ENCODE data around the gene PLA2G4F. TPM values are rescaled to one million over a fixed set of nuclear protein-coding genes. Genes with fewer than 3 reads are reported as not detected.

Gene PLA2G4F, protein sequence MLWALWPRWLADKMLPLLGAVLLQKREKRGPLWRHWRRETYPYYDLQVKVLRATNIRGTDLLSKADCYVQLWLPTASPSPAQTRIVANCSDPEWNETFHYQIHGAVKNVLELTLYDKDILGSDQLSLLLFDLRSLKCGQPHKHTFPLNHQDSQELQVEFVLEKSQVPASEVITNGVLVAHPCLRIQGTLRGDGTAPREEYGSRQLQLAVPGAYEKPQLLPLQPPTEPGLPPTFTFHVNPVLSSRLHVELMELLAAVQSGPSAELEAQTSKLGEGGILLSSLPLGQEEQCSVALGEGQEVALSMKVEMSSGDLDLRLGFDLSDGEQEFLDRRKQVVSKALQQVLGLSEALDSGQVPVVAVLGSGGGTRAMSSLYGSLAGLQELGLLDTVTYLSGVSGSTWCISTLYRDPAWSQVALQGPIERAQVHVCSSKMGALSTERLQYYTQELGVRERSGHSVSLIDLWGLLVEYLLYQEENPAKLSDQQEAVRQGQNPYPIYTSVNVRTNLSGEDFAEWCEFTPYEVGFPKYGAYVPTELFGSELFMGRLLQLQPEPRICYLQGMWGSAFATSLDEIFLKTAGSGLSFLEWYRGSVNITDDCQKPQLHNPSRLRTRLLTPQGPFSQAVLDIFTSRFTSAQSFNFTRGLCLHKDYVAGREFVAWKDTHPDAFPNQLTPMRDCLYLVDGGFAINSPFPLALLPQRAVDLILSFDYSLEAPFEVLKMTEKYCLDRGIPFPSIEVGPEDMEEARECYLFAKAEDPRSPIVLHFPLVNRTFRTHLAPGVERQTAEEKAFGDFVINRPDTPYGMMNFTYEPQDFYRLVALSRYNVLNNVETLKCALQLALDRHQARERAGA
- not detected for total RNA-seq

DNA sequence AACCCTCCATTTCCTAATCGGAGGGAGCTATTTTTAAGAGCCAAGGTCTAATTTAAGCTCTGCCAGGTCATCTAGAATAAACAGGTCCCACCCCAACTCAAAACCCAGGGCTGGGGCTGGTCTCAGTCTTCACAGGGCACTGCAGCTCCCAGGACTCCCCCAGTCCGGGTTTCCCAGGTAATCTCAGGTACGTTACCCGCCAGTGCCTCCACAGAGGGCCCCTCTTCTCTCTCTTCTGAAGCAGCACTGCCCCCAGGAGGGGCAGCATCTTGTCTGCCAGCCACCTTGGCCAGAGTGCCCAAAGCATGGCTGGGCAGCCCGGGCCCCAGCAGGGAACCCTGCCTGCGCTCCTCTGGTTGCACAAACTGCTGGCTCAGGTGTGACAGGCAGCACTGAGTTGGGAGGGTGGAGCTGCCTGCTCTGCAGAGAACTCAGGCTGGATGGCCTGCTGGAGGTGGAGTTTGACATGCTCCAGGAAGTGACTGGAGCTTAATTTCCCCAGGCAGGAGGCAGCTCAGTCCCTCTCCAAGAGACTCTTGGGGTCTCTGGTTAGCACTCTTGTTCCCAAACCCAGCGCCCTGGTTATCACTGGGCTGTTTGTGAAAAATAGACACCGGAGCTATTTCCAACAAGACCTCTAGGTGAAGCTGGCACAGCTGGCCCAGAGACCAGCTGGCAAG is at the start of gene PLA2G4F:
Gene PLA2G4F (minus strand): TSS at position 394 of the 680 bp plus-strand sequence. CDS start 87 bp downstream, at position 307.
- no peak for DNase-seq

DNA sequence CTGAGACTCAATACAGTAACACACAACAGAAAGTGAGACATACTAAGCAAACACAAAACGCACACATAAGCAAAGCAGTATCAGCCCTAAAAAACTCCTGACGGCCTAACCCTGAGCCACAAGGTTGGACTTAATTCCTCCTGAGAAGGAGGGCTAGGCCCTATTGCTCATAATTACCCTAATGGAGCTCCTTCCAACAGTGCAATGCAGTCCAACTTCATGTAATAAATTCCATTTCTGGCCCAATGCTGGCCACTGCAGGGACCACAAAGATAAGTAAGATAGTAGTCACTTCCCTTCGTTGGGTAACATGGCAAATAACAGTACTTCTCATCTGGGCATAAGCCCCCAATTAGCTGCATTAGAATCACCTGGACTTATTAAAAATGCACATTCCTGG is 47.5 kb upstream of the PLA2G4F start:
- DNase-seq: no peak

DNA sequence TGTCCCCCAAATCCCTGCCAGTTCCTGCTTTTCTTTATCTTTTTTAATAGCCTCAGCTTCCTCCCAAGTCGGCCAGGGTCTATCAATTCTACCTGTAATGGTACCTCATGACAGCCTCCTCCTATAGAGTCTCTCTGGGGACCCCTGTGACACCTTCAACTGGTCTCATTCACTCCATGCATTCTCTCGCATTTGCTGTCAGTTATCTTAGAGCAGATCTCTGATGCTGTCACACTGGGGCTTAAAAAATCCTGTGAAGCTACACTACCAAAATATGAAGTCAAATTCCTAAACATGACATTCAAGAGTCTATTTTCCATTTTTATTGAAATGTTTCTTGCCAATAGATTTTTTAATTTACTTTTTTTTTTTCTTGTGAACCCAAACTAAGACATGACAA is 46.2 kb upstream of the PLA2G4F start:
- no peak for DNase-seq

DNA sequence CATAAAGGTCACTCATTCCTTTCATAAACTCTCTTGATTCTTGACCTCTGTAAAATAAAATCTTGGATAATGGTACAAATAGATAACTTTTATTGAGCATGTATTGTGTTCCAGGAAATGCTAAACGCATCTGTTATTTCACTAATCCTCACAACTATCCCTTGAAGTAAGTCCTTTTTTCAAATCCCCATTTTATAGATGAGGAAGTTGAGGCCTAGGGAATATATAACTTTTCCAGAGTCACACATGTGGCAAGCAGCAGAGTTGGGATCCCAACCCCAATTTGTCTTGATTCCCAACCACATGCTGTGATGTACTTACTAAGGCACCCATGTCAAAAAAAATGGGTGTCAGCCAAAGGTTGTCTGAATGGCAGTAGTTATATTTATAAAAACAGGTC is 45.4 kb upstream of the PLA2G4F start:
- DNase-seq: no peak

DNA sequence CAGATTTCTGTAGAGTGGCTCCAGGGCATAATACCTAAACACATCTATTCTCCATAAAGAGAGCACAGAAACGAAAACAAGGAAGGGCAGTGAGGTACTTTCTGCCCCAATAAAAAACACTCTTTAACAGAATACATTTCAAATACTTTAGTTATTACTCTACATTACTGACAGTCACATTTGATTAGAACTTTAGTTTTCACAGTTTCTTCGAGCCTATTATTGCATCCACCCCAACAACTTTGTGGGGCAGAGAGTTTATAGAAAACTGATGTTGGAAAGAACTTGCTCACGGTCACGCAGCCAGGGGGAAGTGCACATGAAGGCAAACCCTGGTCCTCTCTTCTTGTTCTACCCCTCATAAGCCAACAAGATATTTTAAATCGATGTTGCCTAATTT is 42.7 kb upstream of the PLA2G4F start:
- no peak for DNase-seq

DNA sequence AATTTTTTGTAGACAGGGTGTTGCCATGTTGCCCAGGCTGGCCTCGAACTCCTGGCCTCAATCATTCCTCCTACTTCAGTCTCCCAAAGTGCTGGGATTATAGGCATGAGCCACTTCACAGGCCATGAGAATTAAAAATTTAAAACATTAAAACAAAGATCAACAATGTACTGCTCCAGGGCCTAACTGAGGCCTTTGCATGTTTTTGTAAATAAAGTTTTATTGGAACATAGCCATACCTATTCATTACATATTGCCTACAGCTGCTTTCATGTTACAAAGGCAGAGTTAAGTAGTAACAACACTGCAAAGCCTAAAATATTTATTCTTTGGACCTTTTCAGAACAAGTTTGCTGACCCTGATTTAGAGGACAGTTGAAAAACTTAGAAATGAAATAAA is 42.1 kb upstream of the PLA2G4F start:
- no peak for DNase-seq

DNA sequence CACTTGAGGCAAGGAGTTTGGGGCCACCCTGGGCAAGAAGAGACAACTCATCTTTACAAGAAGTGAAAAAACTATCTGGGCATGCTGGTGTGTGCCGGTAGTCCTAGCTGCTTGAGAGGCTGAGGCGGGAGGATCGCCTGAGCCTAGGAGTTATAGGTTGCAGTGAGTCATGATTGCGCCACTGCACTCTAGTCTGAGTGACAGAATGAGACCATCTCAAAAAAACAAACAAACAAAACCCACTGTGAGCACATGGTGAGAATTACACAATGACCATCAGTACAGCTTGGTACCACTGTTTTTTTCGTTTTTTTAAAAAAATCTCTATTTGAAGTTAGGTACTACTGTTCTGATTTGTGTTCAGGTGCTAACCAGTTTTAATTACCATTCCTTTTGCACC is 38.1 kb upstream of the PLA2G4F start:
- no peak for DNase-seq

DNA sequence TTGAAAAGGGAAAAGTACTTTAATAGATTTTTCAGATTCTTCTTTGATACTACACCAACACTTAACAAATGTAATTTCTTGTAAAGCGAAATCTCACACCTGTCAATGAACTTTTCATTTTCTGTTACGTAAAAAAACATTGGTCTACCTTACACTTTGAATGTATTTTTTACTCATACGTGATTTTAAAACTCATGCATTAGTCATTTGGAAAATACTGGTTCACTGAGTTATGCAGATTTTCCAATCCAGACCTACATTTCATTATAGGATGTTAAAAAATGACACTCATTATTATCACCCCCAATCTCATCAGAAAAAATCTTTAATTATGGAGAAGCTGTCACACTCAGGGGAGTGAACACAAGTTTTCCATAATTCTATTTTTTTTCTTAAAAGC is 36.9 kb upstream of the PLA2G4F start:
- DNase-seq: no peak

DNA sequence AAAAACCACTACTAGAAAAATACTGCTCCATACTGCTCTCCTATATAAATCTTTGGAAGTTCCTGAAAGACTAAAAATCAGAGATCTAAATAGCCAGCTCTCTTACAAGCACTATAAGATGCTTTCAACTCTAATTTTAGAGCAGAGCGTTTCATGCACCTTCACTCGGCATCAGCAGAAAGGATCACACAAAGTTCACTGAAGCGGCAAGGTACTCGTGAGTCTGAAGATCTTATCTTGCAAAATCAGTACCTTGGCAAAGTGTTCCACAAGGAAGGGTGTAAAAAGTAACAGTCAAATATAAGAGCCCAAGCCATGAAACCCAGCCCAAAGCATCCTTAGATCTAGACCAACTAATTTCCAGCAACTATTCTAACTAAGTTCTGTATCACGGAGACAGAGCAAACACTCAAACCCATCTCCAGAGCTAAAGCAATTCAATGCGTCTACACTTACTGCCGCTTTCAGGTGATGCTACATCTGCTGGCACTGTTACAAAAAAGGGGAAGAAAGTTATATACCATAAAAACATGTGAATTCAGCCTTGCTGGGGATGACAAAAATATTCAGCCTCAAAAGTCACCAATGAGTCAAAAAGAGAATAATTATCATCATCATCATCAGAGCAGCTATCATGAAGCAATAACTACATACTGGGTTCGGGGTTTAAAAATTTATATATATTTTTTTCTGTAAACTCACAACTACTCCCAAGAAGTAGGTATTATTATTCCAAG is 35.3 kb upstream of the PLA2G4F start:
- DNase-seq: no peak

DNA sequence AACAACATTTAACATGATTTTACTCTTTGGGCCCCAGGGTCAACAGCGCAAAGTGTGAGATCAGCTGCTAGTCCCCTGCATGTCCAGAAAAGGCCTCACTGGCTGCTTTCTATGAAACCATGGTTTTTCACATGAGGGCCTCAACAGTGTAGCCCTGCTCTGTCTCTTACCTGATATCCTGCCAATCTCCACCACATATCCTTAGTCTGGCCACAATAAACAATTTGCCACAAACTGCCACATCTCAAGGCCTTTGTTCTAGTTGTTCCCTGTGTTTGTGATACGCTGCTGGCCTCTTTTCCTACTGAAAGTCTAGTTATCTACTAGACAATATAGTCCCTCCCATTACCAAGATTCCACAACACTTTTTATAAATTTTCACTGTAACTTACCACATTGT is 33.9 kb upstream of the PLA2G4F start:
- no peak for DNase-seq

DNA sequence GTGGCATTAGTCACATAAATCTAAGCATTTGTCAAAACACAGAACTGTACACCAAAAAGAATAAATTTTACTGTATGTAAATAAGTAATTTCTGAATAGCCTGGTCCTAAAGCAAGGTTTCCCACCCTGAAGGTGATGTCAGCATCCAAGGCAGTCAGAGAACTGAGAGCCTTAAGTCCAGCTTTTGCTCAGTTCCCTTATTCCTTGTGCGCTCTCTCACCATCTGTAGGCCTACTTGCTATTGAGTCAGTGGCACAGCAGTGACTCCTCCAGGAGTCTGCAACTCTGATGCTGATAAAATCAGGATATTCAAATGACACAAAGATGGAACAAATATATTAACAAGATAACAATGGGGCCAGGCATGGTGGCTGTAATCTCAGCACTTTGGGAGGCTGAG is 29.4 kb upstream of the PLA2G4F start:
- DNase-seq: no peak

DNA sequence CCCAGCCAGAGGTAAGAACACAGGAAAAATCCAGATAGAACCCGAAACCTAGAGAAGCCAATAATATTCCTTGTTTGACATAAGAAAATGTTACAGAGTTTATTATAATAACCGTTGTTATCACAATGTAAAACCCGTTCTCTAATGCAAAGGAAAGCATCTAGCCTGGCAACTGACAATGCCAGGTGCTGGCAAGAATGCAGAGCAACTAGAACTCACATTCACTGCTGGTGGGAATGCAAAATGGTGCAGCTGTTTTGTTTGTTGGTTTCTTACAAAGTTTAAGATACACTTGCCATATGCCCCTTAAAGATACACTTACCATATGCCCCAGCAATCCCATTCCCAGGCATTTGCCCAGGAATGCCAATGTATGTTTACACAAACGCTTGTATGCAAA is 28.3 kb upstream of the PLA2G4F start:
- no peak for DNase-seq

DNA sequence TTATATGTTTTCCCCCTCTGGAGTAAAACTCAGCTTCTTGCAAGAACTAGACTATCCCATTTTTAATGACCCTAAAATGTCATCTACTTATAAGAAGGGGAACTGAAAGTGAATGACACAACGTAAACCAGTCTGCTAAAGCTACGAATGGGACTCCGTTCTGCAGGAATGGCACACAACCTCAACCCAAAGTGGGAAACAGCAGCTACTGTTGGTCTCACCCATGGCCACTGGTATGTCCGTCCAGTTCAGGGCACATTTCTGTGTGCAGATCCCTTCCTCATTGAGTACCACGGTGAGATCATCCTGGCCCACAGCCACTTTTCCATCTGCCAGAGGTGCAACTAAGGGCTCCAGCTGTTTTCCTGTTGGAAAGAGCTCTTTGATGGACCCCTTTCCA is 27.9 kb upstream of the PLA2G4F start:
- DNase-seq: no peak

DNA sequence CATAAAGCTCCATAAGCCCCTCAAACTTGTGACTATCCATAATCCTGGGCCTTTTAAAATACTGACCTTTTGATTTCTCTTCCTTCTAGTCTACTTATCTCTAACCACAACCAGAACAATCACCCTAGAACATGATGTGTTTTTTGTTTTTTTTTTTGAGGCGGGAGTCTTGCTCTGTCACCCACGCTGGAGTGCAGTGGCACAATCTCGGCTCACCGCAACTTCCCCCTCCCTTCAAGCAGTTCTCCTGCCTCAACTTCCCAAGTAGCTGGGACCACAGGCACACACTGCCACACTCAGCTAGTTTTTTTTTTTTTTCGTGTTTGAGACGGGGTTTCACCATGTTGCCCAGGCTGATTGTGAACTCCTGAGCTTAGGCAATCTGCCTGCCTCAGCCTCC is 26.5 kb upstream of the PLA2G4F start:
- no peak for DNase-seq

DNA sequence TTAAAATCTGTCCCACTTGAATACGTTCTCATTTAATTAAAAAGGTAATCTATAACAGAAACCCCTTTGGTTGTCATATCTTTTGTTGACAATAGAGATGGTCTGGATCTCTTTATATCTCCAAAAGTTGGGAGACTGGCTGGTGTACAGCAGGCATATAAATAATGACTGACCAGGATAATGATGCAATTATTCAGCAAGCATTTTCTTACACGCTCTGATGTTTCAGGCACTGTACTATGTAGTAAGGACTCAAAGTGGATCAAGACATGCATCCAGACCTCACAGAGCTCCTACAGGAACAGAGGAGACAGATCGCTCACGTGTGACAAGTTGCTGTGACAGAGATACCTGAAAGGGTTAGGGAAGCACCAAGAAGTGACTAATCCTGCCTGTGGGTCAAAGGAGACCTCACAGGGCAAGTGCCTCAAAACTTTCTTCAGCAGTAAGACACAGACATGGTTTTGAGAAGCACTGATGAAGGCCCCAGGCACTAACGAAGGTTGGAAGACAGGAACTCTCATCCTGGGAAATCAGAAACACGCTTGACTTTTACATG is 26.0 kb upstream of the PLA2G4F start:
- DNase-seq: no peak

DNA sequence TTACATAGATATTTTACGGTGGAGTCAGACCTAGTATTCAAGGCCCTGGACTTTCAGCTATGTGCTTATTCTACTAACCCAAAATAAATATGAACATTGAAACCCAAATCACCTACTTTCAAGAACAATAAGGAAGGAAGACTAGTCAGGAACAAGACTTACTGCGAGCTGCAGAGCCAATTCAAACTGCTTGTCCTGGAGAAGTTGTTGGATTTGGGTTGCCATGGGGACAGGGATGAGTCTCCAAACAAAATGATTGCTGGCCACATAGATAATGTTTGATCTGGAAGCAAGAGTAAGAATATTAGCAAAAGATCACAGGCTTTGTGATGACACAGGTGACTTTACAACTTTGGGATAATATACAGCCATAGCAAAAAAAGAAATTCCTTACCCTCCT is 21.6 kb upstream of the PLA2G4F start:
- no peak for DNase-seq

DNA sequence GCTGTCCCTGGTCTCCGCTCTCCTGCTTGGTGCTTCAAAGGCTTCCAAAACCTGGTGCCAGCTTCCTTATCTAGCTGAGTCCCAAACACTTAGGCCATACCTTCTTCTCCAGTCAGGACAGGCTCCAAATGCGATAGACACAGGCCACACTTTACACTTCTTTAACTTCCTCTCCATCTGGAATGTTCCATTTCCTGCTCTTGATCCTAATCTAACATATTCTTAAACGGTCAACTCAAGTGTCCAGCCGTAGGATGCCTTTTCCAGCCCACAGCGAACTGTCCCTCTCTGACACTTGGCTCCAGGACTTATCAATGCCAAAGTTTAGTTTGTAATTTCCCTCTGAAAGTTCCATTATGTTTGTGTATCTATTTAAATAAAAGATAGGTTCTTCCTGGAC is 19.2 kb upstream of the PLA2G4F start:
- DNase-seq: no peak

DNA sequence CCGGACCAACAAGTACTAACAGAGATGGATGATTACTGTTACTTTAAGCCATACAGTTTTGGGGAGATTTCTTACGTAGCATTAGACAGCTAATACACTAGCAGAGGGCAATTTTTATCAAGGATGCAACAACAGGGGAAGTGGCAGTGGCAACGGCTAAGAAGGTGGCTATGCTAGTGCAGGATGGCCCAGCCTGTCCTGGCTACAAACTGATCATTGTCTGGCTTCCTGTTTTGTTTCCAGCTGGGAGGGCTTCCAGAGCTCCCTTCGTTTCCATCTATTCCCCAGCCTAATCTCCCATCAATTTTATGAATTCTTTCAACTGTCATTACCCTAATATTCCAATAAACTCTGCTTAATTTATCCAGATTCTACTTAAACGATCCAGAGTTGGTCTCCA is 16.0 kb upstream of the PLA2G4F start:
- no peak for DNase-seq

DNA sequence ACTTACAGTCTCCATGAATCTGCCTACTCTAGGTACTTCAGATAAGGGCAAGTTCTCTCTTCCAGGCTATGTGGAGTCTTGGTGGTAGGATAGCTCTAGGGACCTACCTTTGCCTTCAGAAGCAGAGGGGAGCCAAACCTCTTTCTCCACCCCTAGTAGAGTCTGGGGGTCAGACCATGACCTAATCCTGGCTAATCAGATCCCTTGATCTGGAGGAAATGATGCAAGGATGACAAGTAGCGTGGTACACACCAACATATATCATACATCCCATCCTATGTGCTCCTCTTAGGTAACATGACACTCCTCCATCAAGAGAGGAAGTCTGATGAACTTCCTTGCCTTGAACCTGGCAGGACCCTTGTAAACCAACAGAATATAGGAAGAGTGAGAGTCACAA is 15.4 kb upstream of the PLA2G4F start:
- no peak for DNase-seq

DNA sequence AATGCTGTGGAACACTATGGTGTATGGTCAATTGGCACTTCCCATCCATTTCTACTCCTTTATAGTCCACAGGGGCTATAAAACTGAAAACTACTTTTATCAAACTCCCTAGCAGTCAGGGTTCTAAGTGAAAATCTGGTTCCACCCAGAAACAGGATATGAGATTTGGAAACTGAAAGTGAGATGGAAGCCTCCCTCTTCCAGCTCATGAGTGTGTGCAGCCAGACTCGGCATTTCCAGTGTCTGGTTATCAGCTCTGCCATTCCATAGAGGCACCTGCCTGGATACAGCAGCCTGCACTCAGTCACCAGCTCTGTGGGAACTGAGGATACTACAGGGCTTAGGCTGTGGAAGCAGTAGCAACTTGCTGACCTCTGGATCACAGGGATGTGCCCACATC is 14.7 kb upstream of the PLA2G4F start:
- no peak for DNase-seq

DNA sequence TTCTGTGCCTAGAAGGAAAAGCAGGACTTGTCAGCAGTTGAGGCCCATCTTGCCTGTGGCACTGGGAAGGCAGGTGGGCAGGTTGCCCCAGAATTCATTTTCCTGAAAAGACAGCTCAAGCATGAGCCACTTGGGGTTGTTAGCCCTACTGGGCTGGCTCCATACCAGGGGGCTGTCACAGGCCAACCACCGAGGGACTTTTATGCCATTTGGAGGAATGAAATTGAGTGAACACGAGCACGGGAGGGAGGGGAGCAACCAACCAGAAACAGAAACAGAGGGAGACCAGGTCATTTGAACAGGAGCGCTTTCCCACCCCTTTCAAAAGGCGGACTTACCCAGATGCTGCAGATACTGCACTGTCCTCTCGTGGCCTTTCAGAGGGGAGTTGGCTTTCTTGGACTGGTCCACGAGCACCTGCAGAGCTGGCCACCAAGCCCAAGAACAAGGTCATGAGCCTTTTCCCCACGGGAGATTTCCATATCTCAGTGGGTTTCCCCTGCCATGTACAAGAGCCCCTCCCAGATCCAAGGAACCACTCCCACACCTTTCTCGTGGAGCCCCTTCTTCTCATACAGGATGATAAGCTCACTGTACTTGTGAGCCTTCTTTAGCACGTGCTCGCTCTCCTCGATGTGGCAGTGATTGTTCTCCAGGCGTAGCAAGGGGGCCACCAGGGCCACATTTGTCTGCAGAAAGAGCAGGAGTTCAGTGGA is 9.9 kb upstream of the PLA2G4F start:
- no peak for DNase-seq
